ENCODE results near the gene ADAMTSL2.

The ADAMTSL2 gene

GRCh38 chr9:133505901-133506652 lies 28.4 kb upstream of the ADAMTSL2 start:
- Histone ChIP-seq H3K36me3 (ENCODE audit: insufficient read depth, low read length) (no peaks in the 10 kb centered on the region), H3K4me3 (ENCODE audit: low read depth, low read length) (no peak overlapping the region), H3K79me2 (ENCODE audit: control insufficient read depth, insufficient read depth, low read length, unreplicated experiment) (no peaks in the 10 kb centered on the region), H3K27ac (ENCODE audit: low read depth, low read length) (peak overlapping the region; percentile 84), H3K4me1 (ENCODE audit: control insufficient read depth, insufficient read depth, low read length, unreplicated experiment) (peaks cover 25% of the 10 kb centered on the region), H3K27me3 (ENCODE audit: insufficient read depth, low read length) (peaks cover 20% of the 10 kb centered on the region; the same call in 1 of the 2 replicates), H2AFZ (ENCODE audit: low read length, unreplicated experiment) (peak overlapping the region; percentile 14)

- peak overlapping the region; percentile 84 for H3K27ac ChIP-seq (ENCODE audit: low read depth, low read length)
- H2AFZ ChIP-seq (ENCODE audit: low read length, unreplicated experiment) = peak overlapping the region; percentile 40
These were observed 27.9 kb upstream of the ADAMTSL2 start for GRCh38 chr9:133506653-133507038.

GRCh38 chr9:133507246-133507965 lies 27.1 kb upstream of the ADAMTSL2 start:
- H3K79me2 ChIP-seq (ENCODE audit: control insufficient read depth, insufficient read depth, low read length, unreplicated experiment) = no peaks in the 10 kb centered on the region
- peak overlapping the region; percentile 40 for H2AFZ ChIP-seq (ENCODE audit: low read length, unreplicated experiment)
- H3K4me1 ChIP-seq (ENCODE audit: control insufficient read depth, insufficient read depth, low read length, unreplicated experiment) = peaks cover 25% of the 10 kb centered on the region
- H3K4me3 ChIP-seq (ENCODE audit: low read depth, low read length) = no peak overlapping the region
- no peaks in the 10 kb centered on the region for H3K36me3 ChIP-seq (ENCODE audit: insufficient read depth, low read length)
- H3K27me3 ChIP-seq (ENCODE audit: insufficient read depth, low read length) = peaks cover 8% of the 10 kb centered on the region; the same call in 1 of the 2 replicates
- H3K27ac ChIP-seq (ENCODE audit: low read depth, low read length) = peak overlapping the region; percentile 84

More at GRCh38 chr9:133506653-133507038, 27.9 kb upstream of the ADAMTSL2 start:
- H3K4me1 ChIP-seq (ENCODE audit: control insufficient read depth, insufficient read depth, low read length, unreplicated experiment) = peaks cover 25% of the 10 kb centered on the region
- H3K27me3 ChIP-seq (ENCODE audit: insufficient read depth, low read length) = peaks cover 16% of the 10 kb centered on the region; the same call in 1 of the 2 replicates
- no peaks in the 10 kb centered on the region for H3K79me2 ChIP-seq (ENCODE audit: control insufficient read depth, insufficient read depth, low read length, unreplicated experiment)
- H3K4me3 ChIP-seq (ENCODE audit: low read depth, low read length) = no peak overlapping the region
- no peaks in the 10 kb centered on the region for H3K36me3 ChIP-seq (ENCODE audit: insufficient read depth, low read length)

- Histone ChIP-seq H3K4me3 (ENCODE audit: low read depth, low read length) (no peak overlapping the region), H3K79me2 (ENCODE audit: control insufficient read depth, insufficient read depth, low read length, unreplicated experiment) (no peaks in the 10 kb centered on the region), H2AFZ (ENCODE audit: low read length, unreplicated experiment) (no peak overlapping the region), H3K36me3 (ENCODE audit: insufficient read depth, low read length) (no peaks in the 10 kb centered on the region), H3K27me3 (ENCODE audit: insufficient read depth, low read length) (peaks cover 2% of the 10 kb centered on the region; the same call in 1 of the 2 replicates), H3K4me1 (ENCODE audit: control insufficient read depth, insufficient read depth, low read length, unreplicated experiment) (peaks cover 25% of the 10 kb centered on the region), H3K27ac (ENCODE audit: low read depth, low read length) (no peak overlapping the region)
These were observed 26.5 kb upstream of the ADAMTSL2 start for GRCh38 chr9:133508046-133508445.

- Histone ChIP-seq H3K27ac (ENCODE audit: low read depth, low read length) (no peak overlapping the region), H3K4me3 (ENCODE audit: low read depth, low read length) (no peak overlapping the region)
These were observed 25.1 kb upstream of the ADAMTSL2 start for GRCh38 chr9:133509179-133510083.

GRCh38 chr9:133510926-133511505 lies 23.5 kb upstream of the ADAMTSL2 start:
- no peak overlapping the region for H3K4me3 ChIP-seq (ENCODE audit: low read depth, low read length)
- H3K4me1 ChIP-seq (ENCODE audit: control insufficient read depth, insufficient read depth, low read length, unreplicated experiment) = peaks cover 18% of the 10 kb centered on the region
- no peak overlapping the region for H3K27ac ChIP-seq (ENCODE audit: low read depth, low read length)
- no peaks in the 10 kb centered on the region for H3K36me3 ChIP-seq (ENCODE audit: insufficient read depth, low read length)
- no peaks in the 10 kb centered on the region for H3K79me2 ChIP-seq (ENCODE audit: control insufficient read depth, insufficient read depth, low read length, unreplicated experiment)
- no peaks in the 10 kb centered on the region for H3K27me3 ChIP-seq (ENCODE audit: insufficient read depth, low read length)
- H2AFZ ChIP-seq (ENCODE audit: low read length, unreplicated experiment) = no peak overlapping the region

More at GRCh38 chr9:133509179-133510083, 25.1 kb upstream of the ADAMTSL2 start:
- peaks cover 25% of the 10 kb centered on the region for H3K4me1 ChIP-seq (ENCODE audit: control insufficient read depth, insufficient read depth, low read length, unreplicated experiment)
- H2AFZ ChIP-seq (ENCODE audit: low read length, unreplicated experiment) = no peak overlapping the region
- H3K27me3 ChIP-seq (ENCODE audit: insufficient read depth, low read length) = no peaks in the 10 kb centered on the region
- H3K79me2 ChIP-seq (ENCODE audit: control insufficient read depth, insufficient read depth, low read length, unreplicated experiment) = no peaks in the 10 kb centered on the region
- no peaks in the 10 kb centered on the region for H3K36me3 ChIP-seq (ENCODE audit: insufficient read depth, low read length)

GRCh38 chr9:133511607-133512006 lies 22.9 kb upstream of the ADAMTSL2 start:
- H3K4me1 ChIP-seq (ENCODE audit: control insufficient read depth, insufficient read depth, low read length, unreplicated experiment) = peaks cover 13% of the 10 kb centered on the region
- no peaks in the 10 kb centered on the region for H3K27me3 ChIP-seq (ENCODE audit: insufficient read depth, low read length)
- no peak overlapping the region for H3K4me3 ChIP-seq (ENCODE audit: low read depth, low read length)
- no peaks in the 10 kb centered on the region for H3K79me2 ChIP-seq (ENCODE audit: control insufficient read depth, insufficient read depth, low read length, unreplicated experiment)
- H2AFZ ChIP-seq (ENCODE audit: low read length, unreplicated experiment) = no peak overlapping the region
- H3K36me3 ChIP-seq (ENCODE audit: insufficient read depth, low read length) = no peaks in the 10 kb centered on the region
- no peak overlapping the region for H3K27ac ChIP-seq (ENCODE audit: low read depth, low read length)

- Histone ChIP-seq H2AFZ (ENCODE audit: low read length, unreplicated experiment) (no peak overlapping the region), H3K4me3 (ENCODE audit: low read depth, low read length) (no peak overlapping the region), H3K27me3 (ENCODE audit: insufficient read depth, low read length) (no peaks in the 10 kb centered on the region), H3K27ac (ENCODE audit: low read depth, low read length) (no peak overlapping the region), H3K79me2 (ENCODE audit: control insufficient read depth, insufficient read depth, low read length, unreplicated experiment) (no peaks in the 10 kb centered on the region), H3K36me3 (ENCODE audit: insufficient read depth, low read length) (no peaks in the 10 kb centered on the region), H3K4me1 (ENCODE audit: control insufficient read depth, insufficient read depth, low read length, unreplicated experiment) (peaks cover 4% of the 10 kb centered on the region)
These were observed 22.0 kb upstream of the ADAMTSL2 start for GRCh38 chr9:133512253-133513213.

- Histone ChIP-seq H3K36me3 (ENCODE audit: insufficient read depth, low read length) (no peaks in the 10 kb centered on the region), H2AFZ (ENCODE audit: low read length, unreplicated experiment) (no peak overlapping the region), H3K27me3 (ENCODE audit: insufficient read depth, low read length) (no peaks in the 10 kb centered on the region), H3K4me3 (ENCODE audit: low read depth, low read length) (no peak overlapping the region), H3K79me2 (ENCODE audit: control insufficient read depth, insufficient read depth, low read length, unreplicated experiment) (no peaks in the 10 kb centered on the region), H3K4me1 (ENCODE audit: control insufficient read depth, insufficient read depth, low read length, unreplicated experiment) (peaks cover 4% of the 10 kb centered on the region), H3K27ac (ENCODE audit: low read depth, low read length) (no peak overlapping the region)
These were observed 21.0 kb upstream of the ADAMTSL2 start for GRCh38 chr9:133513214-133514100.
